SKM-1 (cell line): Measurements from ENCODE around the gene CHP1.
"Not testable (repeated sequence)": the region's sequence is repeated elsewhere in the genome, so short reads cannot be mapped to it uniquely, and the experiment has no call there.

ENCODE experiments used
- DNase-seq: peaks from one replicate; lab custom pipeline; 2025; ENCODE audit not compliant: unreplicated experiment; lab: John Stamatoyannopoulos, UW

The CHP1 gene

DNA sequence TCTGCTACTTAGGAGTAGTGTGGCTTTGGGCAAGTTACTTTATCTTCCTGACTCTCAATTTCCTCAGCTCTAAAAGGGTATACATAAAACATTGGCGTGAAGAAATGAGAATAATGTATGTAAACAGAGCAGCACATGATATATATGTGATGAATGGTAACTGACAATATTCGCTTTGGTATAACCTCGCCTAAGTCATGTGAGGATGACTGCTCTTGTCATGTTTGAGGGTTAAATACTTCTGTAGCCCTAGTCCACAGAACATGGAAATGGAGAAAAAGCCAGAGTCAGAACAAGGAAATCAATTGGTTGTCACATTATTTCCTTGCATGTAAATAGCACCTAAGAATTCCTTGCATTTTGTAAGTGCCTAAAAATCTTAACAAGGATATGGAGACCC is 25.0 kb downstream of the CHP1 start:
- no peak for DNase-seq

DNA sequence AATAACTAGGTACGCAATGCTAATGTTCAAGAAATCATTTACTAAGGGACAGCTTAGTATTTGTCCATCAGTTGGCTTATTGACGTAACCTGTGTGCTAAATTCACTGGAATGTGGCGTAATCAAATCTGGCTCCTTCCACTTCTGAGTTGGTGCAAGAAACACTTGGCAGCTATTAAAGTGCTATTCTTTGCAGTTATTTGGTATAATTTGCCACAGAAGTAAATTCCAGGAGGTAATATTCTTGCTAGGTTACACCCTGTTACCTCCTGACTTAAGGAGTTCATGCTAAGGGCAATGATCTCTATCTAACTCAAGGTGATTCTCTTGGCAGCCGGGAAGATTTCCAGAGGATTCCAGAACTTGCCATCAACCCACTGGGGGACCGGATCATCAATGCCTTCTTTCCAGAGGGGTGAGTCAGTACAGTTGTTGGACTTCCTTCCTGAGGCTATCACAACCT is 25.5 kb downstream of the CHP1 start:
- DNase-seq: no peak

DNA sequence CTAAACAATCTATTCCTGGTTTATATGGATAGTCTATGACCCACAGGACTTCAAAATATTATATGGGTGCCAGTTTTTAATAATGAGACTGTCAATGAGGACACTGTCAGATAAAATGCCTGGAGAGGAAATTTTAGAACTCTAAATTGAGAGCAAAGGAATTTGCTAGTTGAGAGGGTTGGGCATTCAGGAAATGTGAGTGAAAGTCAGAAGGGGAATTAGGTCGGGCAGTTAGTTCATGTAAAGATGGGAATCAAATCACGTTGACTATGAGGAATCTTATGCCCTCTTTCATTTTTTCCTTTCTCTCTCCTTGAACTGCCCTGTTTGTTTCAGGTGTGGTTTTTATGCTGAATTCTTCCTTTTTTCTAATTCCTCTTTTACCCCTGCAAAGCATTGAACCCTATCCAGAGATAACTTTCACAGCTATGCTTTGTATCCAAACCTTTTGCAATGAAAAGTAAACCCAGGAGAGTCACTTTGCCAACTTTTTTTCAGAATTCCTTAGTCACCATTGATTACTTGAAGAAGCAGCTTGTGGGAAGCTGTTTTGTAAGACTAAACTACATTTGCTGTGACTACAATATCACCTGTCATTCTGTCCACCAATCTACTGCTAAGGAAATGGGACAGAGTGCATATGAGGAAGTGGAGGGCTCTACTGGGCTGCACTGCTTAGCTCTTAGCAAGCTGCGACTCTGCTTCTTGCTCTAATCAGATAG is 27.8 kb downstream of the CHP1 start:
- DNase-seq: peak; percentile 58

DNA sequence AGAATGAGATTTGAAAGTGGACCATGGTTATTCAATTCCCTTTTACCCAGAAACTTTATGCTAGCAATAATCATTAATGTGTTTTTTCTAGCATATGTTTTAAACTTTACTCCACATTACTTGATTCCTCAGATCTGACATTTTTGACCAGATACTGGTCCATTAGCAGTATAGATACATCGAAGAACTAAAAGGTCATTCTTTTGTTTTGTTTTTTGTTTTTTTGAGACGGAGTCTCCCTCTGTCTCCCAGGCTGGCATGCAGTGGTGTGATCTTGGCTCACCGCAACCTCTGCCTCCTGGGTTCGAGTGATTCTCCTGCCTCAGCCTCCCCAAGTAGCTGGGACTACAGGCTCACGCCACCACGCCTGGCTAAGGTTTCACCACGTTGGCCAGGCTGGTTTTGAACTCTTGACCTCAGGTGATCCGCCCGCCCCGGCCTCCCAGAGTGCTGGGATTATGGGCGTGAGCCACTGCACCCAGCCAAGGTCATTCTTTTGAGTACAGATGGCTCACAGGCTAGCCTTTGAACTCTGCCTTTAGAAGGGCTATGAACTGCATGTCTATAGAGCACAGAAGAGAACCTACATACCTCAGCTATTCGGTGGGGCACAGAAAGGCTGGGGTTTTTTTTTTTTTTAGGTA is 28.6 kb downstream of the CHP1 start:
- DNase-seq: no peak

DNA sequence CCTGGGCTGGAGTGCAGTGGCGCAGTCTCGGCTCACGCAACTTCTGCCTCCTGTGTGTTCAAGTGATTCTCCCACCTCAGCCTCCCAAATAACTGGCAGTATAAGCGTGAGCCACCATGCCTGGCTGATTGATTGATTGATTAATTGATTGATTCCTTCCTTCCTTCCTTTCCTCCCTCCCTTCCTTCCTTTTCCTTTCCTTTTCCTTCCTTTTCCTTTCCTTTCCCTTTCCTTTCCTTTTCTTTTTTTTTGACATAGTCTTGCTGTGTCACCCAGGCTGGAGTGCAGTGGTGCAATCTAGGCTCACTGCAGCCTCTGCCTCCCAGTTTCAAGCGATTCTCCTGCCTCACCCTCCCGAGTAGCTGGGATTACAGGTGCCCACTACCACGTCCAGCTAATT is 29.9 kb downstream of the CHP1 start:
- DNase-seq: not testable (repeated sequence)

DNA sequence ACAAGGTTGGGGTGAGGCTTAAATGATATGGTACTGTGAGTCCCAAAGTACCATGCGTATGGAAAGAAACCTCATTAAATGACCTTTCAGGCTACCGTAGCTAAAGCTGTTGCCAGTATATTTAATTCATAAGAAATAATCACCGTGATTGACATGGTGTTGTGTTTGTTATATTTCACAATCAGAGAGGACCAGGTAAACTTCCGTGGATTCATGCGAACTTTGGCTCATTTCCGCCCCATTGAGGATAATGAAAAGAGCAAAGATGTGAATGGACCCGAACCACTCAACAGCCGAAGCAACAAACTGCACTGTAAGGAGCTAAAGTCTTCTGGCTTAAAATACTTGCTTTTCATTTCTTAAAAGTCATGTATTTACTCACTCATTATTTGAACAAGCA is 31.5 kb downstream of the CHP1 start:
- no peak for DNase-seq

DNA sequence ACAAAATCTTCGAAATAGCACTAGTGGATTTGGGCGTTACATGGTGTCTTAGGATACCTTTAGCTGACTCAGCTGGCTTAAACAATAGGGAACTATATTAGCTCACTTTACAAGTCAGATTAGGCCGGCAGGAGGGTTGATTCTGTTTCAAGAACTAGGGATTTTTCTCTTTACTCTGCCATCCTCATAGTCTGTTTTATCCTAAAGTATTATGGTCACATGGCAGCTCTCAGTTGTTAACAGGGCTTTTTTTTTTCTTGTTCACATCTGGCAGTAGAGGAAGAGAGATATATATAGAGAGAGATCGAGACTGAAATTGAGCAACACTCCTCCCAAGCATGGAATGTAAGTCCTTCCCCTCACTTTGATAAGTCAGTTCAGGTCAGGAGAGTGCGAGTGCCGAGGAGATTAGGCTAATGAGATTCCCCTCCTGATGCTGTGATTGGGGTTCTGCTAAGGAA is 32.9 kb downstream of the CHP1 start:
- DNase-seq: no peak

DNA sequence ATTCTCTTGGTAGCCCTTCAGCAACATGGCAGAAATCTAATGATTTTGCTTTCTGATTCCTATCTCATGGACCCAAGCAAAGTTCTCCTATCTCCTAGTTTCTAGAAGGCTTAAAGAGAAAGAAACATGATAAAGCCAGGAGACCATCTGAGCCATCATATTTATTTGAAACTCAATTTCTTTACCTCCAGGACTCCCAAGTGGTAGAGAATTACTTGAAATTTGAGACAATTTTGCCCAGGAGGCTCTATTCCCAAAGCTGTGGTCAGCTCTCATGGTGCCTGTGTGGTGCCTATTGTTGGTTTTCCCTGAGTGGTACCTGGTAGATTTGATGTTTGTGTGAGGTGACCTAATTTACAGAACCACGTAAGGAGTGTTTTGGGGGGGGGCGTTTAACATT is 38.8 kb downstream of the CHP1 start:
- DNase-seq: no peak

DNA sequence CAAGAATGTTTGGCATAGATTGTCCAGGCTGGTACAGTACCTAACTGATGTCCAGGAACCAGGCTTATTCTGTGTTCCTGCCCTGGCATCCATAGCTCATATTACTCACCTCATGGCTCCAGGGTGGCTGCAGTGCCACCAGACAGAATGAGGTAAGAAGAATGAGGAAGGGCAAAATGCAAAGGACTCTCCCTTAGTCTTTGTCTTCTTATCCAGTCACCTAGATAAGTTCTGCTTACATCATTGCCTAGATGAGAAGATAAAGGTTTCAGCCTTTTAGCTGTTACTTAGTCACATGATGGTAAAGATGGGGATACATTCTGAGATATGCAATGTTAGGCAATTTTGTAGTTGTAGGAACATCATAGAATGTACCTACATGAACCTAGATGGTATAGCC is 45.8 kb downstream of the CHP1 start:
- DNase-seq: peak; percentile 56

DNA sequence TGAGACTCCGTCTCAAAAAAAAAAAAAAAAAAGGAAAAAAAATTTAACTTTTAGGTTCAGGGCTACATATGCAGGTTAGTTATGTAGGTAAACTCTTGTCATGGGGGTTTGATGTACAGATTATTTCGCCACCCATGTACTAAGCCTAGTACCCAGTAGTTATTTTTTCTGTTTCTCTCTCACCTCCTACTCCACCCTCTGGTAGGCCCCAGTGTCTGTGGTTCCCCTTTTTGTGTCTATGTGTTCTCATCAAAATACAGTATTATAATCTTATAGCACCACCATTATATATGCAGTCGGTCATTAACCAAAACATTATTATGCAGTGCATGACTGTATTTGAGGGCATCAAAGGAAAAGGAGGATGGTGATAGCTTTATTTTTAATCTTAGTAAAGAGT is 47.3 kb downstream of the CHP1 start:
- peak; percentile 54 for DNase-seq

DNA sequence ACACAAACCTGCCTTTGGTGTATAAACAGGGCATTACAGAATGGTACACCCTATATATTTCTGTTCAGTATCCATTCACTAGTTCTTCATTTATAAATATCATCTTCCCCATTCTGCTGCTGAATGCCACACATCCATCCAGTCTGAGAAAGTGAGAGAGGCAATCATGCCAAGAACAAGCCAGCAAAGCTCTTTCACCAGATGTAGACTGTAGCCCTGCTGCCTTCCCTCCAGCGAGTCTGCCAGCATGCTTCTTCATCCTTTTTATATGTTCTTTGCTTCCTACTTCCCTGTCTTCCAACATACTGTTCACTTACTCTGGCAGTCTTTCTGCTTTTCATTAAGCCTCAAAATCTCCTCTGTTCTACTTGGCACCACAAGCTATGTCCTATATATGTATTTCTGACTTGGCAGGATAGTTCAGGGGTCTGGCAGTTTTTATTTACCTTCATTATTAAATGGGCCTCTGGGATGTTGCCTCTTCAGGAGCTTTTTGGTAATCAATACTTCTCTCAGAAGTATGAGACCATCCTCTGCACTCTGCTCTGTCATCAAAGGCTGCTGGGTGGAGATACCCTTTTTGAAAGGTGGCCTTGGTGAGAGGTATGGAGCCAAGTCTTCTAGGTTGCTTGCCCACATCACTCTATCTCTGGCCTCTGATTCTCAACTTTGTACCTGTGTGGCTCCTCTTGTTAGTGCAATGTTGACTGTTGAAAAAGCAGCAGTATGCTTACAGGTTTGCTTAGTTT is 48.6 kb downstream of the CHP1 start:
- no peak for DNase-seq

DNA sequence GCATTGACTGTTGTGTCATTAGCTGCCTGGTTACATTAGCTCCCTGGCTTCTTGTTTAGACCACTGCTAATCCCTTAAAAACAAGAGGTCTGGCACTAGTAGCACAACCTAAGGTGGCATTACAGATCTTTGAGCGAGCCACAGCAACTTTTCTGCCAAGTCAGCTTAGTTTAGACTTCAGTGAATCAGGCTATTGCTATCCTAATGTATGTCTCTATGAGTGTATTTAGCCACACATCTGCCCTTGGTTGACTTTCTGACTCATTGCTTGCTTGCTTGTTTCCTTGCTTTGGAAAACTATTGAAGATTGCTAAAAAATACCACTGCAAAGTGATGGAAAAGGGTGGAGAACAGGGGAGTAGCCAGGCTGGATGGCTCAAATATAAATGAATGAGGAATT is 50.2 kb downstream of the CHP1 start:
- DNase-seq: no peak

DNA sequence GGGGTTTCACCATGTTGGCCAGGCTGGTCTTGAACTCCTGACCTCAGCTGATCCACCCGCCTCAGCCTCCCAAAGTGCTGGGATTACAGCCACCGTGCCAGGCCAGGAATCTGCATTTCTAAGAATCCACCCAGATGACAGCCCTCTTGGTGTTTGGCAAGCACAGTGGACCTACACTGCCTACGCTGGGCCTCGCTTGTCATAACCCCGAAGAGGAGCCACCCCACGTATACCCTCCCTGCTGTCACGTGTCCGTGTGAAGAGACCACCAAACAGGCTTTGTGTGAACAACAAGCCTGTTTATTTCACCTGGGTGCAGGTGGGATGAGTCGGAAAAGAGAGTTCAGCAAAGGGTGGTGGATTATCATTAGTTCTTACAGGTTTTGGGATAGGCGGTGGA is 51.4 kb downstream of the CHP1 start:
- DNase-seq: not testable (repeated sequence)

DNA sequence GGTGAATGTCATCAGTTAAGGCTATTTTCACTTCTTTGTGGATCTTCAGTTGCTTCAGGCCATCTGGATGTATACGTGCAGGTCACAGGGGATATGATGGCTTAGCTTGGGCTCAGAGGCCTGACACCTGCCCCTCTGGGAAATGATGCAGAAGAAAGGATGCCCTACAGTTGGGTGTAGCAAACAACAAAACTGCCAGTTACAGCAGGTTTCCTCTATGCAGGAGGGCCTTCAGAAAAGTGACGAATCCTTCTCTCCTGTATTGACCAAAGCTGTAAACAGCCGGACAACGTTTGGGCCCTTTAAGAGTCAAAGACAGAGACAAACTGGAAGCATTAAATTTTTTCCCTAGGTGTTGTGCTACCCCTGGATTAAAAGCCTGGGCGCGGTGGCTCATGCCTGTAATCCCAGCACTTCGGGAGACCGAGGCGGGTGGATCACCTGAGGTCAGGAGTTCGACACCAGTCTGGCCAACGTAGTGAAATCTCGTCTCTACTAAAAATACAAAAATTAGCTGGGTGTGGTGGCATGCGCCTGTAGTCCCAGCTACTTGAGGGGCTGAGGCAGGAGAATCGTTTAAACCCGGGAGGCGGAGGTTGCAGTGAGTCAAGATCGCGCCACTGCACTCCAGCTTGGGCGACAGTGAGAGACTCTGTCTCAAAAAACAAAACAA is 52.0 kb downstream of the CHP1 start:
- DNase-seq: not testable (repeated sequence)

DNA sequence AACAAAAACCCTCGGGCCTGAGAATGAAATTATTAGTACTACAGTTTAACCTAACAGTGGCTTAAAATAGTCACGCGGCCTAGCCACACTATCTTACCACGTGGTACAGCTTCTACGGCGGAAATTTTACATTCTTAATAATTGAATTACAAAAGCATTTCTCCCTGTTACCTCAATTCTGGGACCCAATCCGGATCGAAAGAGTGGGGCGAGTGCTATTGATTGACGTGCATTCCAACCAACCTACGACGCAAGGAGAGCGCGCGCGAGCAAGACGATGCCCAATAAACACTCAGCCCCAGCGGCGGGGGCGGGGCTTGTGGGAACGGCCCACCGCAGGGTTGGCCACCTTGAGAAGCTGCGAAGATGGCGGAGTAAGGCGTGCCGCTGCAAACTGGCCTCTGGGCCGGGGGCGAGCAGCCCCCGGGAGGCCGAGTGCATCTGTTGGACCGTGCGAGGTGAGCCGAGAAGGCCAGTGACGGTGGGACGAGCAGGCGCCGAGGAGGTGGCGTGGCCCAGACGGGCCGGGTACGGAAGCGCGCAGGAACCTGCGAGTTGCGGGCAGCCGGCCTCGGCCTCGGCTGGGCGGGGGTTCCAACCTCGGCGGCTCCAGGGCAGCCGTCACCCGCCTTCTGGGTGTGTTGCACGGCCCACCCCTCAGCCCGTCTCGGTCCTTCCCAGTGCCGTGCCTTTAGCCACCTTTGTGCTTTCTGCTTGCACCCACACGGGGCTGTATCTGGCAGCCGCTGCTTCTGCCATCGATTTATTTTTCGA is 52.8 kb downstream of the CHP1 start:
- DNase-seq: peak; percentile 95

DNA sequence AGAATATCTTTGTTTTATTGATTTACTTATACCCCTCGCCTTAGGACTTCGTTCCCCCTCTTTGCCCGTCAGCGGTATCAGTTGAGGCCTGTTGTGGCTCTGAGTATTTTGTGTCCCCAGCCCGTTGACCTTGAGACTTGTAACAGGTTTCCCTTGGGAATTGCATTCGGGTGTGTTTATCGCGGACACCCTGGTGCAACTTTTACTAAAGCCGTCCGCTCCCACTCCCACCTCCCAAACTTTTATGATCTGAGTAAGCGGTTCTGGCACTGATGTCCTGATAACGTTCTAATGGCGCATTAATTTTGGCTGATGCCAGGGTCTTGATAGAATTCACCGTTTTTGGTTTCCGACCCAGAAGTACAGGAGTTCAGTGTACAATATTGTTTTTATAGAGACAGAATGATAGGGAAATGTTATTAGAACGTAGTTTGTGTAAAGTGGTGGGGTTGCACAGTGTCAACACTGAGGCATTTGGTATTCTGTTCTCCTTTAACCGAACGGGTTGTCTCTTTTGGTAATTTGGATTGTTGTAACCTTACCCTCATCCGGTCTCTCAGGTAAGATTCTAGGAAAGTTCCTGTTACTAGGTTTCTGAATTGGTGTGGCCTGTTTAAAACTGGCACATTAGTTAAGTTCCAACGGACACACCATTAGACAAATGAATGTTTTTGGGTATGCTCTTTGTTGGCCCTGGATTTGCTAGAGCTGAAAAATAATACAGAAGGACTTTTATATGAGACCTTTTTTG is 53.5 kb downstream of the CHP1 start:
- no peak for DNase-seq

DNA sequence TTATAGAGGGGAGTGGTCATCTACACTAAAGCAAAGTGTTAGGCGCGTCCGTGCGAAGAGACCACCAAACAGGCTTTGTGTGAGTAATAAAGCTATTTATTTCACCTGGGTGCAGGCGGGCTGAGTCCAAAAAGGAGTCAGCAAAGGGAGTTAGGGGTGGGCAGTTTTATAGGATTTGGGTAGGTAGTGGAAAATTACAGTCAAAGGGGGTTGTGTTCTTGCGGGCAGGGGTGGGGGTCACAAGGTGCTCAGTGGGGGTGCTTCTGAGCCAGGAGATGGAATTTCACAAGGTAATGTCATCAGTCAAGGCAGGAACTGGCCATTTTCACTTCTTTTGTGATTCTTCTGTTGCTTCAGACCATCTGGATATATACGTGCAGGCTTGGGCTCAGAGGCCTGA is 54.2 kb downstream of the CHP1 start:
- DNase-seq: no peak

DNA sequence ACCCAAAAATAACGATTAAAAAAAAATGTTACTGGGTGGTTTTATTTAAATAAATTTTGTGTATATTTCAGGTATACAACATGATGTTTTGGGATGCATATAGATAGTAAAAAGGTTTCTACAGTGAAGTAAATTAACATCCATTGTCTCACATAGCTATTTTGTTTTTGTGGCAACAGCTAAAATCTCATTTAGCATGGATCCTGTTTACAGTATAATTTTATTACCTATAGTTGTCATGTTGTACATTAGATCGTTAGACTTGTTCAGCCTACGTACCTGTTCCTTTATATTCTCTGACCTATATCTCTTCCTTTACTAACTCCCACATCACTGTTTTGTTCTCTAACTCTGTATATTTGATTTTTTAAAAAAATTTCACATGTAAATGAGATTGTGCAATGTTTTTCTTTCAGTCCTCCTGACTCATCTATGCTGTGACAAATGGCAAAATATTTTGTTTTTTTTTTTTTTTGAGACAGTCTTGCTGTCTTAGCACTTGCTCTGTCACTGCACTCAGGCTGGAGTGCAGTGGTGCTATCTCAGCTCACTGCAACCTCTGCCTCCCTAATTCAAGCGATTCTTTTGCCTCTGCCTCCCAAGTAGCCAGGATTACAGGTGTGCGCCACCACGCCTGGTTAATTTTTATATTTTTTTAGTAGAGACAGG is 55.7 kb downstream of the CHP1 start:
- DNase-seq: no peak

DNA sequence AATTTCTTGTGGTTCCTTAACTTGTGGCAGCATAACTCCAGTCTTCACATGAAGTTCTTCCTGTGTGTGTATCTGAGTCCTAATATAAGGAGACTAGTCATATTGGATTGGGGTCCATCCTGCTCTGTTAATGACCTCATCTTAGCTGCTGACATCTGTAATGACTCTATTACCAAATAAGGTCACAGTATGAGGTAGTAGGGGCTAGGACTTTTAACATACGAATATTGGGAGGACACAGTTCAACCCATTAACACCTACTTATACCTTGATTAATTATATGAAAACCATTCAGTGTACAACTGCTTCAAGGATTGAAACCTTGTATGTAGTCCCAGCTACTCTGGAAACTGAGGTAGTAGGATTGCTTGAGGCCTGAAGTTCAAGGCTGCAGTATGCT is 57.4 kb downstream of the CHP1 start:
- DNase-seq: no peak
